Right cardiac atrium (tissue), 5 donors: Measurements from ENCODE around the gene MC1R. TPM values are rescaled to one million over a fixed set of nuclear protein-coding genes. Genes with fewer than 3 reads are reported as not detected.

Experiments
- ATAC-seq, 2 donors: fragments of 200-7000 bp; cut with Tn5 transposase; one replicate each; pipeline versions ENCODE4 v1.8.0 to v1.9.1; 2020; ENCODE audit warnings: moderate library complexity in 2 of 2, mild to moderate bottlenecking in 1 of 2
- DNase-seq, 3 donors: peaks; one replicate each; pipeline ENCODE4 v3.0.0-alpha.2; 2020
- H3K27ac ChIP-seq: one replicate; pipeline ENCODE4 v1.5.1; 2013; ENCODE audit warnings: mild to moderate bottlenecking, low read length, control low read depth, moderate library complexity
- H3K27me3 ChIP-seq: one replicate; pipeline ENCODE4 v1.6.1; 2013; ENCODE audit not compliant: control insufficient read depth, insufficient read depth
- H3K4me1 ChIP-seq: one replicate; pipeline ENCODE4 v1.6.1; 2013; ENCODE audit warnings: low read length; ENCODE audit not compliant: control insufficient read depth, insufficient read depth
- H3K4me3 ChIP-seq: one replicate; pipeline ENCODE4 v1.5.1; 2013; ENCODE audit warnings: low read length, control low read depth
- H3K9me3 ChIP-seq: one replicate; pipeline ENCODE4 v1.6.1; 2013; ENCODE audit warnings: low read length; ENCODE audit not compliant: control insufficient read depth
- WGBS: extraction: QIAGEN DNeasy Blood & Tissue Kit; methylation state at CpG from one replicate; pipeline ENCODE4 v1.1.7; 2013; 5-methylcytosine and 5-hydroxymethylcytosine counted together
- intact Hi-C, 4 donors: fragments of 100-400 bp; cut with DNase I; formaldehyde crosslinking; loops; one replicate each; pipeline versions ENCODE4 v1.11.0 to v1.14.0; 2022 to 2023
- polyA plus RNA-seq: library from polyadenylated mRNA; stranded (reverse); fragments of 200-250 nt; gene quantifications from one replicate; pipeline ENCODE4 v1.2.3, GENCODE V29; 2013
- total RNA-seq, 4 donors: library from RNA; stranded (reverse); fragmentation: NEBNext Ultra II Directional; extraction: Animal tissue kit (Norgen Biotek cat#: 25700); gene quantifications; one replicate each; pipeline ENCODE4 v1.2.1, GENCODE V29; 2021
- donor health status: healthy with polysubstance abuse.
- donor health status: DM: no; HTN: yes; CAD: no.
- donor health status: DM: no; HTN: no; CAD: no.
- donor health status: DM: no; HTN: yes; CAD: no; lungs with severe emphysema.
- donor health status: DM: yes; HTN: yes; CAD: no.

MC1R gene
- total and polyA plus RNA-seq, 5 donors, result 1.3 to 2.6 (median 1.6) TPM

GRCh38 chr16:89898201-89898967 lies 20.3 kb upstream of the MC1R start:
- Histone ChIP-seq H3K9me3 (no peaks in the 10 kb centered on the region), H3K27ac (no peak overlapping the region), H3K4me1 (no peaks in the 10 kb centered on the region), H3K4me3 (no peak overlapping the region), H3K27me3 (no peaks in the 10 kb centered on the region)
- intact Hi-C loops, result no loop called here
- peak in 2 of 3 donors; percentile 28 to 36 for DNase-seq
- 95% methylated on average over 36 of the region's 36 CpGs for WGBS
- no peak for ATAC-seq

GRCh38 chr16:89899879-89900481 lies 18.7 kb upstream of the MC1R start:
- ATAC-seq (no peak), DNase-seq (peak in 2 of 3 donors; percentile 37 to 41)
- Histone ChIP-seq H3K4me3 (no peak overlapping the region), H3K27me3 (no peaks in the 10 kb centered on the region), H3K27ac (no peak overlapping the region), H3K4me1 (no peaks in the 10 kb centered on the region), H3K9me3 (no peaks in the 10 kb centered on the region)
- WGBS, result 92% methylated on average over 20 of the region's 20 CpGs
- intact Hi-C loops, result no loop called here

GRCh38 chr16:89900885-89901284 lies 17.8 kb upstream of the MC1R start:
- no peaks in the 10 kb centered on the region for H3K27me3 ChIP-seq
- WGBS, result 94% methylated on average over 17 of the region's 17 CpGs
- ATAC-seq (no peak), DNase-seq (peak in 1 of 3 donors; percentile 30)
- no peak overlapping the region for H3K27ac ChIP-seq
- no peaks in the 10 kb centered on the region for H3K4me1 ChIP-seq
- intact Hi-C loops, result no loop called here
- no peaks in the 10 kb centered on the region for H3K9me3 ChIP-seq
- no peak overlapping the region for H3K4me3 ChIP-seq

GRCh38 chr16:89902980-89903379 lies 15.7 kb upstream of the MC1R start:
- DNase-seq (peak in 1 of 3 donors; percentile 48), ATAC-seq (no peak)
- Histone ChIP-seq H3K4me1 (no peaks in the 10 kb centered on the region), H3K27ac (no peak overlapping the region), H3K27me3 (no peaks in the 10 kb centered on the region), H3K9me3 (no peaks in the 10 kb centered on the region), H3K4me3 (no peak overlapping the region)
- intact Hi-C loops, result no loop called here
- WGBS, result 92% methylated on average over 11 of the region's 11 CpGs

GRCh38 chr16:89903908-89904515 lies 14.7 kb upstream of the MC1R start:
- WGBS, result 94% methylated on average over 19 of the region's 19 CpGs
- H3K27ac ChIP-seq, result no peak overlapping the region
- ATAC-seq (no peak), DNase-seq (no peak)
- H3K4me3 ChIP-seq, result no peak overlapping the region
- no peaks in the 10 kb centered on the region for H3K4me1 ChIP-seq
- no peaks in the 10 kb centered on the region for H3K27me3 ChIP-seq
- intact Hi-C loops, result no loop called here
- H3K9me3 ChIP-seq, result no peaks in the 10 kb centered on the region

GRCh38 chr16:89904606-89905510 lies 13.8 kb upstream of the MC1R start:
- Histone ChIP-seq H3K4me3 (no peak overlapping the region), H3K4me1 (no peaks in the 10 kb centered on the region), H3K27ac (no peak overlapping the region), H3K9me3 (no peaks in the 10 kb centered on the region), H3K27me3 (no peaks in the 10 kb centered on the region)
- peak in 1 of 3 donors; percentile 58 for DNase-seq
- WGBS, result 87% methylated on average over 31 of the region's 31 CpGs
- intact Hi-C loops, result no loop called here
- no peak for ATAC-seq

GRCh38 chr16:89905511-89906139 lies 13.0 kb upstream of the MC1R start:
- DNase-seq, result no peak
- intact Hi-C loops, result no loop called here
- 88% methylated on average over 23 of the region's 23 CpGs for WGBS

GRCh38 chr16:89906140-89907025 lies 12.3 kb upstream of the MC1R start:
- intact Hi-C loops, result no loop called here
- Histone ChIP-seq H3K9me3 (no peaks in the 10 kb centered on the region), H3K4me1 (no peaks in the 10 kb centered on the region), H3K27ac (no peak overlapping the region), H3K27me3 (no peaks in the 10 kb centered on the region), H3K4me3 (no peak overlapping the region)
- no peak for ATAC-seq
- 95% methylated on average over 40 of the region's 40 CpGs for WGBS
- peak in 2 of 3 donors; percentile 41 to 45 for DNase-seq

More at GRCh38 chr16:89905511-89906139, 13.0 kb upstream of the MC1R start:
- H3K4me3 ChIP-seq, result no peak overlapping the region
- H3K27ac ChIP-seq, result no peak overlapping the region
- no peaks in the 10 kb centered on the region for H3K9me3 ChIP-seq
- no peaks in the 10 kb centered on the region for H3K27me3 ChIP-seq
- ATAC-seq, result no peak
- H3K4me1 ChIP-seq, result no peaks in the 10 kb centered on the region

GRCh38 chr16:89907055-89907814 lies 11.4 kb upstream of the MC1R start:
- Histone ChIP-seq H3K9me3 (no peaks in the 10 kb centered on the region), H3K4me3 (no peak overlapping the region), H3K27me3 (no peaks in the 10 kb centered on the region), H3K27ac (no peak overlapping the region), H3K4me1 (no peaks in the 10 kb centered on the region)
- WGBS, result 98% methylated on average over 13 of the region's 13 CpGs
- no peak for ATAC-seq
- intact Hi-C loops, result no loop called here
- peak in 1 of 3 donors; percentile 22 for DNase-seq
